Ovary (tissue), 9 donors: ENCODE results near the gene SLC10A2. TPM values are rescaled to one million over a fixed set of nuclear protein-coding genes. Genes with fewer than 3 reads are reported as not detected.

Source experiments
- DNase-seq, 5 donors: peaks; one replicate each; pipeline ENCODE4 v3.0.0-alpha.2; 2019 to 2020
- H3K27ac ChIP-seq, 2 donors: fragments of 200-600 bp; one replicate each; pipeline versions ENCODE4 v1.5.1 to v1.8.0; 2019 to 2022
- H3K27me3 ChIP-seq: fragments of 200-600 bp; one replicate; pipeline ENCODE4 v1.8.0; 2022
- H3K36me3 ChIP-seq: fragments of 200-600 bp; sonication (generic); one replicate; pipeline ENCODE4 v1.5.1; 2019
- H3K4me1 ChIP-seq: one replicate; pipeline ENCODE4 v1.8.1; 2013; ENCODE audit warnings: mild to moderate bottlenecking, moderate library complexity; ENCODE audit not compliant: insufficient read depth
- H3K4me3 ChIP-seq: fragments of 200-600 bp; sonication (generic); one replicate; pipeline ENCODE4 v1.5.1; 2017
- H3K9me3 ChIP-seq, 2 donors: fragments of 200-600 bp in 1 of 2; sonication (generic) in 1 of 2; one replicate each; pipeline versions ENCODE4 v1.5.1 to v1.8.1; 2013 to 2019; ENCODE audit warnings: mild to moderate bottlenecking in 1 of 2, moderate library complexity in 1 of 2
- EP300 ChIP-seq: sonication (generic); formaldehyde crosslinking; IDR thresholded peaks from one replicate; pipeline ENCODE4 v1.6.1; 2017; ENCODE audit warnings: antibody characterized with exemption
- POLR2A ChIP-seq: fragments of 450-650 bp; IDR thresholded peaks from one replicate; pipeline ENCODE4 v1.6.1; 2017; ENCODE audit warnings: antibody characterized with exemption, mild to moderate bottlenecking, moderate library complexity
- WGBS, 3 donors: extraction: QIAGEN DNeasy Blood & Tissue Kit in 1 of 3; methylation state at CpG; one replicate each; pipeline versions ENCODE4 v1.1.5 to v1.1.7; 2013 to 2017; 5-methylcytosine and 5-hydroxymethylcytosine counted together
- intact Hi-C, 4 donors: fragments of 100-400 bp; cut with DNase I; formaldehyde crosslinking; loops; one replicate each; pipeline versions ENCODE4 v1.11.0 to v1.15.1; 2022 to 2023
- polyA plus RNA-seq, 2 donors: library from polyadenylated mRNA; stranded (reverse); fragments of 200-250 nt in 1 of 2; fragments of 350-450 nt in 1 of 2; fragmentation: Illumina TruSeq in 1 of 2; extraction: RNeasy Lipid Tissue Mini Kit (QIAGEN cat#74804) in 1 of 2; gene quantifications; one replicate each; pipeline ENCODE4 v1.2.3, GENCODE V29; 2013 to 2014
- total RNA-seq, 7 donors: library from RNA; depleted of rRNA in 2 of 7; stranded (reverse); fragments of >200 nt in 2 of 7; fragmentation: NEBNext Ultra II Directional in 3 of 7; extraction: Animal tissue kit (Norgen Biotek cat#: 25700) in 3 of 7; gene quantifications; one replicate each; pipeline versions ENCODE4 v1.1.0 to v1.2.4, GENCODE V29; 2016 to 2023
- TF ChIP-seq, protein P1 (sequence below), 3 donors: fragments of 450-650 bp in 2 of 3; fragments of 200-600 bp in 1 of 3; IDR thresholded peaks; one replicate each; pipeline versions ENCODE4 v1.5.1 to v1.8.0; 2016 to 2022; ENCODE audit warnings: antibody characterized with exemption in 3 of 3, mild to moderate bottlenecking in 1 of 3
- donor health status: DM: no; HTN: no; CAD: no; lungs with moderate emphysema.
- donor health status: DM: no; HTN: no; CAD: no.
- donor health status: Bipolar disorder and iron deficiency.
- donor health status: DM: yes; HTN: yes; CAD: no.
- donor health status: DM: no; HTN: no; CAD: no.
- donor health status: DM: yes; HTN: yes; CAD: no.

Gene SLC10A2
- total and polyA plus RNA-seq, 9 donors: 0.83 TPM; not detected in 8

- Histone ChIP-seq H3K4me3 (no peak overlapping the region), H3K9me3 (no peaks in the 10 kb centered on the region), H3K36me3 (no peaks in the 10 kb centered on the region), H3K27me3 (no peaks in the 10 kb centered on the region), H3K27ac (no peak overlapping the region), H3K4me1 (no peaks in the 10 kb centered on the region)
- no peak for TF ChIP-seq POLR2A
- TF ChIP-seq, protein P1, sequence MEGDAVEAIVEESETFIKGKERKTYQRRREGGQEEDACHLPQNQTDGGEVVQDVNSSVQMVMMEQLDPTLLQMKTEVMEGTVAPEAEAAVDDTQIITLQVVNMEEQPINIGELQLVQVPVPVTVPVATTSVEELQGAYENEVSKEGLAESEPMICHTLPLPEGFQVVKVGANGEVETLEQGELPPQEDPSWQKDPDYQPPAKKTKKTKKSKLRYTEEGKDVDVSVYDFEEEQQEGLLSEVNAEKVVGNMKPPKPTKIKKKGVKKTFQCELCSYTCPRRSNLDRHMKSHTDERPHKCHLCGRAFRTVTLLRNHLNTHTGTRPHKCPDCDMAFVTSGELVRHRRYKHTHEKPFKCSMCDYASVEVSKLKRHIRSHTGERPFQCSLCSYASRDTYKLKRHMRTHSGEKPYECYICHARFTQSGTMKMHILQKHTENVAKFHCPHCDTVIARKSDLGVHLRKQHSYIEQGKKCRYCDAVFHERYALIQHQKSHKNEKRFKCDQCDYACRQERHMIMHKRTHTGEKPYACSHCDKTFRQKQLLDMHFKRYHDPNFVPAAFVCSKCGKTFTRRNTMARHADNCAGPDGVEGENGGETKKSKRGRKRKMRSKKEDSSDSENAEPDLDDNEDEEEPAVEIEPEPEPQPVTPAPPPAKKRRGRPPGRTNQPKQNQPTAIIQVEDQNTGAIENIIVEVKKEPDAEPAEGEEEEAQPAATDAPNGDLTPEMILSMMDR (IDR thresholded peaks at IDR 0.05): no peak
- no peak for TF ChIP-seq EP300
- 44 to 57% (median 45%) methylated on average over 2 of the region's 2 CpGs for WGBS, 3 donors
- no peak for DNase-seq
- intact Hi-C loops: no loop called here
These were observed 34.8 kb downstream of the SLC10A2 start for GRCh38 chr13:103031332-103031873.

DNA sequence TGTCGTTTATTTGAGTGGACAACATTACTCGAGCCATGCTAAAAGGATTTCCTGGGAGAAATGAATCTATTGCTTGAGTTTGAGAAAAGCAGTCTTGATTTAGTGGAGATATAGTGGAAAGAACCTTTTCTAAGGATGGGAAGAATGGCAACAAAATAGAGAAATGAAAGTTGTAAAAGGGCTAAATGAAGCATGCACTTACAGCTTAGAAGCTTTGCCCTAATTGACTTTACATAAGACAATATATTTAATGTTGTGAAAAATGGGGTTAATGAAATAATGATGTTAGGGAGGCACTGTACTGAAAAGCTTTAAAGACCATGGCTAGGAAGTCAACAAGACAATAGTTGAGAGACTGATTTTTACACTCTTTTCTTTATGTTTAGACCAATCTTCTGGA, 35.4 kb downstream of the SLC10A2 start:
- intact Hi-C loops: no loop called here
- H3K4me3 ChIP-seq: no peak overlapping the region
- TF ChIP-seq POLR2A (no peak), EP300 (no peak)
- TF ChIP-seq, protein P1 (IDR thresholded peaks at IDR 0.05): no peak

GRCh38 chr13:103029798-103030197, 36.4 kb downstream of the SLC10A2 start:
- H3K4me3 ChIP-seq: no peak overlapping the region
- H3K27me3 ChIP-seq: no peaks in the 10 kb centered on the region
- no peak overlapping the region for H3K27ac ChIP-seq
- WGBS, 3 donors: 80 to 90% (median 89%) methylated on average over 1 to 2 of the region's 2 CpGs
- intact Hi-C loops: no loop called here
- no peaks in the 10 kb centered on the region for H3K36me3 ChIP-seq
- H3K4me1 ChIP-seq: no peaks in the 10 kb centered on the region
- no peaks in the 10 kb centered on the region for H3K9me3 ChIP-seq
- no peak for DNase-seq
- TF ChIP-seq EP300 (no peak), POLR2A (no peak)
- TF ChIP-seq, protein P1 (IDR thresholded peaks at IDR 0.05): no peak

More for the DNA sequence above, 35.4 kb downstream of the SLC10A2 start:
- H3K27me3 ChIP-seq: no peaks in the 10 kb centered on the region
- H3K4me1 ChIP-seq: no peaks in the 10 kb centered on the region
- H3K27ac ChIP-seq: no peak overlapping the region
- 80 to 87% (median 81%) methylated on average over 2 of the region's 2 CpGs for WGBS, 3 donors
- H3K9me3 ChIP-seq: no peaks in the 10 kb centered on the region
- H3K36me3 ChIP-seq: no peaks in the 10 kb centered on the region
- no peak for DNase-seq

- TF ChIP-seq, protein P1 (IDR thresholded peaks at IDR 0.05): no peak
- TF ChIP-seq POLR2A (no peak), EP300 (no peak)
- H3K36me3 ChIP-seq: no peaks in the 10 kb centered on the region
- no peaks in the 10 kb centered on the region for H3K4me1 ChIP-seq
- no peak for DNase-seq
- H3K9me3 ChIP-seq: no peaks in the 10 kb centered on the region
- 44 to 61% (median 51%) methylated on average over 3 of the region's 3 CpGs for WGBS, 3 donors
- no peak overlapping the region for H3K27ac ChIP-seq
- intact Hi-C loops: no loop called here
- H3K4me3 ChIP-seq: no peak overlapping the region
- no peaks in the 10 kb centered on the region for H3K27me3 ChIP-seq
These were observed 43.9 kb downstream of the SLC10A2 start for GRCh38 chr13:103022336-103022735.
